Bronchial epithelial cell (primary cell): Measurements from ENCODE around the gene SCAMP1. TPM values are rescaled to one million over a fixed set of nuclear protein-coding genes. Genes with fewer than 3 reads are reported as not detected.
A peak's percentile ranks its signal among the peaks of the same experiment; 100 is the strongest.

Experiments used
- DNase-seq: peaks from one replicate; pipeline ENCODE4 v3.0.0-alpha.2; 2010; ENCODE audit warnings: low read depth
- FAIRE-seq: peaks from 2 replicates; lab custom pipeline; 2011; peaks lifted over from hg19 to GRCh38; lab: Jason Lieb, UNC
- H3K27me3 ChIP-seq: 2 replicates; pipeline ENCODE4 v1.5.1; 2011; ENCODE audit warnings: low read length; ENCODE audit not compliant: control insufficient read depth, insufficient read depth
- H3K36me3 ChIP-seq: 2 replicates; pipeline ENCODE4 v1.5.1; 2011; ENCODE audit warnings: low read length; ENCODE audit not compliant: control insufficient read depth, insufficient read depth
- H3K4me3 ChIP-seq: 2 replicates; pipeline ENCODE4 v1.5.1; 2011; ENCODE audit warnings: mild to moderate bottlenecking, low read depth, low read length, control low read depth
- total RNA-seq: library from RNA; depleted of rRNA; stranded (reverse); fragments of >200 nt; gene quantifications from 2 replicates; pipeline ENCODE4 v1.2.1, GENCODE V29; 2014
- TF ChIP-seq, protein P1 (sequence below): IDR thresholded peaks from 2 replicates; pipeline ENCODE4 v1.5.1; 2011; ENCODE audit warnings: mild to moderate bottlenecking, moderate library complexity, low read length, control low read depth, inconsistent platforms; ENCODE audit not compliant: insufficient read depth, severe bottlenecking

SCAMP1 gene
- total RNA-seq, 1 donor from 2014 or later = 58.7 TPM

DNA sequence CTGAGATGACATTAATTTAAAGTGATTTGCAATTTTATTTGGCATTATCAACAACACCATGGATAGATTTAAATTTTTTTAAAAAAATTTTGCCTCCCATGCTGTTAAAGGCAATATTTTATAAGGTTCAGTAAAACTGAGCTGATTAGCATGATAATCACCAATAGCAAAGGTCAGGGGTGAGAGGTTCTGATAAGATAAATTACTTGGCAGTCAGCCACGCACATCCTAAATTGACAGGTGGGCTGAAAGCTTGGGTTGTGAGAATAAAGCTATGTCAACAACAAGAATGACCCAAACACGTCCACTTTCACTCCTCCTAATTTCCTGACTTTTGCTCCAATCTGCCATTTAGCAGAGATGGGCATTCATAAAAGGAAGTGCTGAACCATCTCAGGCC, 161.0 kb downstream of the SCAMP1 start:
- TF ChIP-seq, protein P1, sequence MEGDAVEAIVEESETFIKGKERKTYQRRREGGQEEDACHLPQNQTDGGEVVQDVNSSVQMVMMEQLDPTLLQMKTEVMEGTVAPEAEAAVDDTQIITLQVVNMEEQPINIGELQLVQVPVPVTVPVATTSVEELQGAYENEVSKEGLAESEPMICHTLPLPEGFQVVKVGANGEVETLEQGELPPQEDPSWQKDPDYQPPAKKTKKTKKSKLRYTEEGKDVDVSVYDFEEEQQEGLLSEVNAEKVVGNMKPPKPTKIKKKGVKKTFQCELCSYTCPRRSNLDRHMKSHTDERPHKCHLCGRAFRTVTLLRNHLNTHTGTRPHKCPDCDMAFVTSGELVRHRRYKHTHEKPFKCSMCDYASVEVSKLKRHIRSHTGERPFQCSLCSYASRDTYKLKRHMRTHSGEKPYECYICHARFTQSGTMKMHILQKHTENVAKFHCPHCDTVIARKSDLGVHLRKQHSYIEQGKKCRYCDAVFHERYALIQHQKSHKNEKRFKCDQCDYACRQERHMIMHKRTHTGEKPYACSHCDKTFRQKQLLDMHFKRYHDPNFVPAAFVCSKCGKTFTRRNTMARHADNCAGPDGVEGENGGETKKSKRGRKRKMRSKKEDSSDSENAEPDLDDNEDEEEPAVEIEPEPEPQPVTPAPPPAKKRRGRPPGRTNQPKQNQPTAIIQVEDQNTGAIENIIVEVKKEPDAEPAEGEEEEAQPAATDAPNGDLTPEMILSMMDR = no peak
- H3K27me3 ChIP-seq = no peaks in the 10 kb centered on the region
- DNase-seq (no peak), FAIRE-seq (no peak)
- no peak overlapping the region for H3K4me3 ChIP-seq
- H3K36me3 ChIP-seq = peaks cover 2% of the 10 kb centered on the region

GRCh38 chr5:78522476-78523260, 162.3 kb downstream of the SCAMP1 start:
- TF ChIP-seq, protein P1 = no peak
- no peak for FAIRE-seq
- no peak overlapping the region for H3K4me3 ChIP-seq
- H3K27me3 ChIP-seq = no peaks in the 10 kb centered on the region
- H3K36me3 ChIP-seq = peaks cover 2% of the 10 kb centered on the region
- no peak for DNase-seq

GRCh38 chr5:78523314-78524193, 163.1 kb downstream of the SCAMP1 start:
- FAIRE-seq = no peak

GRCh38 chr5:78526049-78526525, 165.7 kb downstream of the SCAMP1 start:
- TF ChIP-seq, protein P1 = no peak
- no peak for FAIRE-seq
- Histone ChIP-seq H3K36me3 (peaks cover 2% of the 10 kb centered on the region), H3K27me3 (no peaks in the 10 kb centered on the region), H3K4me3 (no peak overlapping the region)
- peak; percentile 97 for DNase-seq

More at GRCh38 chr5:78523314-78524193, 163.1 kb downstream of the SCAMP1 start:
- peaks cover 2% of the 10 kb centered on the region for H3K36me3 ChIP-seq
- H3K27me3 ChIP-seq = no peaks in the 10 kb centered on the region
- no peak for DNase-seq
- TF ChIP-seq, protein P1 = no peak
- H3K4me3 ChIP-seq = no peak overlapping the region

- H3K4me3 ChIP-seq = no peak overlapping the region
- peak; percentile 96 for DNase-seq
- H3K27me3 ChIP-seq = no peaks in the 10 kb centered on the region
- TF ChIP-seq, protein P1 = no peak
- peaks cover 2% of the 10 kb centered on the region for H3K36me3 ChIP-seq
- FAIRE-seq = no peak
Measured at GRCh38 chr5:78527054-78527859, 166.8 kb downstream of the SCAMP1 start.
